HG03521 (cell line): ENCODE results near the gene GSDMA.
"Not testable (repeated sequence)": the region's sequence is repeated elsewhere in the genome, so short reads cannot be mapped to it uniquely, and the experiment has no call there.

Experiments used
- ATAC-seq: cut with Tn5 transposase; IDR thresholded peaks from one replicate; pipeline ENCODE4 v1.9.1; 2021; ENCODE audit warnings: mild to moderate bottlenecking, moderate library complexity; ENCODE audit not compliant: unreplicated experiment

GSDMA gene

GRCh38 chr17:39994448-39994847 is 31.6 kb downstream of the GSDMA start:
- no peak for ATAC-seq

GRCh38 chr17:39995438-39995837 is 32.6 kb downstream of the GSDMA start:
- ATAC-seq, result no peak

GRCh38 chr17:39996162-39996561 is 33.4 kb downstream of the GSDMA start:
- no peak for ATAC-seq

GRCh38 chr17:39996800-39997199 is 34.0 kb downstream of the GSDMA start:
- no peak for ATAC-seq

GRCh38 chr17:39997543-39997942 is 34.7 kb downstream of the GSDMA start:
- ATAC-seq, result no peak

- ATAC-seq, result no peak
These were observed 36.3 kb downstream of the GSDMA start for GRCh38 chr17:39999067-39999466.

- ATAC-seq, result no peak
These were observed 37.4 kb downstream of the GSDMA start for GRCh38 chr17:40000161-40000560.

- not testable (repeated sequence) for ATAC-seq
These were observed 38.5 kb downstream of the GSDMA start for GRCh38 chr17:40001335-40001734.

GRCh38 chr17:40004072-40004471 is 41.3 kb downstream of the GSDMA start:
- ATAC-seq, result no peak

GRCh38 chr17:40004712-40005111 is 41.9 kb downstream of the GSDMA start:
- no peak for ATAC-seq

- ATAC-seq, result no peak
These were observed 42.7 kb downstream of the GSDMA start for GRCh38 chr17:40005520-40005919.

- ATAC-seq, result not testable (repeated sequence)
These were observed 48.2 kb downstream of the GSDMA start for GRCh38 chr17:40010946-40011500.

- ATAC-seq, result not testable (repeated sequence)
These were observed 49.3 kb downstream of the GSDMA start for GRCh38 chr17:40012017-40012647.

GRCh38 chr17:40014375-40014980 is 51.7 kb downstream of the GSDMA start:
- ATAC-seq, result no peak

GRCh38 chr17:40015005-40015997 is 52.5 kb downstream of the GSDMA start, which contains the start of gene CSF3:
Gene CSF3 (plus strand): TSS chr17:40015440. CDS start chr17:40015475, 35 bp downstream.
- no peak for ATAC-seq

- no peak for ATAC-seq
These were observed 53.5 kb downstream of the GSDMA start for GRCh38 chr17:40015998-40016985.

- ATAC-seq, result no peak
These were observed 54.7 kb downstream of the GSDMA start for GRCh38 chr17:40017422-40018080.

GRCh38 chr17:40018211-40019121 is 55.7 kb downstream of the GSDMA start:
- no peak for ATAC-seq
